CD14-positive monocyte (primary cell): Measurements from ENCODE around the gene SNAP91. TPM values are rescaled to one million over a fixed set of nuclear protein-coding genes. Genes with fewer than 3 reads are reported as not detected.

Experiments used
- DNase-seq, 3 donors: peaks; one replicate each; pipeline ENCODE4 v3.0.0-alpha.2; 2011 to 2022
- H2AFZ ChIP-seq: 2 replicates; pipeline ENCODE4 v1.6.0; 2012; ENCODE audit warnings: mild to moderate bottlenecking, low read depth, low read length, inconsistent platforms; ENCODE audit not compliant: insufficient read depth, poor library complexity, severe bottlenecking
- H3K27ac ChIP-seq, 2 donors: 1 replicate in 1 of 2; 2 replicates in 1 of 2; pipeline ENCODE4 v1.5.1; 2012 to 2013; ENCODE audit warnings: low read length in 2 of 2, control low read depth in 1 of 2, inconsistent platforms in 1 of 2, low read depth in 1 of 2, mild to moderate bottlenecking in 1 of 2
- H3K27me3 ChIP-seq, 2 donors: one replicate each; pipeline versions ENCODE4 v1.6.0 to v1.6.1; 2011 to 2013; ENCODE audit warnings: low read length in 2 of 2; ENCODE audit not compliant: control insufficient read depth in 2 of 2, insufficient read depth in 2 of 2
- H3K36me3 ChIP-seq, 2 donors: replicated peaks in 1 of 2; 1 replicate in 1 of 2; 2 replicates in 1 of 2; pipeline versions ENCODE4 v1.5.1 to v1.6.1; 2012 to 2013; ENCODE audit warnings: low read length in 2 of 2, control low read depth in 1 of 2, inconsistent platforms in 1 of 2, mild to moderate bottlenecking in 1 of 2; ENCODE audit not compliant: insufficient read depth in 2 of 2, control insufficient read depth in 1 of 2
- H3K4me1 ChIP-seq, 2 donors: 1 replicate in 1 of 2; 2 replicates in 1 of 2; pipeline versions ENCODE4 v1.5.1 to v1.6.1; 2012 to 2013; ENCODE audit warnings: low read length in 2 of 2, control low read depth in 1 of 2, inconsistent platforms in 1 of 2, mild to moderate bottlenecking in 1 of 2, moderate library complexity in 1 of 2; ENCODE audit not compliant: insufficient read depth in 2 of 2, control insufficient read depth in 1 of 2
- H3K4me2 ChIP-seq: replicated peaks from 2 replicates; pipeline ENCODE3; 2012; ENCODE audit warnings: low read length, moderate library complexity, mild to moderate bottlenecking; ENCODE audit not compliant: poor library complexity, severe bottlenecking; ENCODE audit errors: extremely low read depth
- H3K4me3 ChIP-seq, 3 experiments: fragments of 200-600 bp in 1 of 3; sonication (generic) in 1 of 3; replicated peaks in 1 of 3; 1 replicate in 2 of 3; 2 replicates in 1 of 3; pipeline ENCODE4 v1.5.1; 2011 to 2013; ENCODE audit warnings: low read length in 3 of 3, mild to moderate bottlenecking in 3 of 3, control low read depth in 2 of 3, low read depth in 2 of 3, inconsistent platforms in 1 of 3, moderate library complexity in 1 of 3
- H3K79me2 ChIP-seq: 2 replicates; pipeline ENCODE4 v1.6.0; 2012; ENCODE audit warnings: mild to moderate bottlenecking, control low read depth, inconsistent platforms, low read length, moderate library complexity; ENCODE audit not compliant: insufficient read depth
- H3K9ac ChIP-seq: 2 replicates; pipeline ENCODE4 v1.6.0; 2017; ENCODE audit warnings: low read length, mild to moderate bottlenecking; ENCODE audit not compliant: insufficient read depth, poor library complexity, severe bottlenecking
- H3K9me3 ChIP-seq, 2 donors: replicated peaks in 1 of 2; 1 replicate in 1 of 2; 2 replicates in 1 of 2; pipeline versions ENCODE4 v1.5.1 to v1.6.1; 2012 to 2013; ENCODE audit warnings: low read length in 2 of 2, control low read depth in 1 of 2; ENCODE audit not compliant: control insufficient read depth in 1 of 2, insufficient read depth in 1 of 2
- H4K20me1 ChIP-seq: 2 replicates; pipeline ENCODE4 v1.6.0; 2012; ENCODE audit warnings: mild to moderate bottlenecking, low read length, control low read depth, moderate library complexity; ENCODE audit not compliant: insufficient read depth
- H3K27ac Mint-ChIP-seq, 7 donors: one replicate each; pipeline ENCODE4 v1.8.0; 2020; ENCODE audit warnings: mild to moderate bottlenecking in 7 of 7, mixed read lengths in 7 of 7, moderate library complexity in 6 of 7, inconsistent platforms in 2 of 7
- H3K27me3 Mint-ChIP-seq, 3 donors: one replicate each; pipeline ENCODE4 v1.8.0; 2021 to 2022; ENCODE audit warnings: low read depth in 3 of 3, mild to moderate bottlenecking in 3 of 3, mixed read lengths in 3 of 3, moderate library complexity in 3 of 3, inconsistent platforms in 1 of 3
- H3K36me3 Mint-ChIP-seq, 2 donors: one replicate each; pipeline ENCODE4 v1.8.0; 2020; ENCODE audit warnings: mixed read lengths in 2 of 2, inconsistent platforms in 1 of 2, mild to moderate bottlenecking in 1 of 2
- H3K4me1 Mint-ChIP-seq: one replicate; pipeline ENCODE4 v1.8.0; 2020; ENCODE audit warnings: mild to moderate bottlenecking, mixed read lengths
- H3K4me3 Mint-ChIP-seq, 2 donors: one replicate each; pipeline ENCODE4 v1.8.0; 2020; ENCODE audit warnings: mild to moderate bottlenecking in 2 of 2, mixed read lengths in 2 of 2, moderate library complexity in 1 of 2
- H3K9me3 Mint-ChIP-seq, 7 donors: one replicate each; pipeline ENCODE4 v1.8.0; 2020 to 2022; ENCODE audit warnings: mixed read lengths in 7 of 7, mild to moderate bottlenecking in 6 of 7, moderate library complexity in 6 of 7, inconsistent platforms in 2 of 7
- CTCF ChIP-seq: fragments of 200-600 bp; IDR thresholded peaks from one replicate; pipeline ENCODE4 v1.8.0; 2022; ENCODE audit warnings: antibody characterized with exemption, mild to moderate bottlenecking
- WGBS: methylation state at CpG from one replicate; pipeline ENCODE4 v1.1.5; 2013; ENCODE audit warnings: missing lambda C conversion rate; ENCODE audit not compliant: insufficient coverage; 5-methylcytosine and 5-hydroxymethylcytosine counted together
- intact Hi-C, 2 donors: fragments of 100-400 bp; cut with micrococcal nuclease; formaldehyde crosslinking; loops; one replicate each; pipeline versions ENCODE4 v1.15.0 to v1.15.1; 2023
- polyA plus RNA-seq, 3 donors: library from polyadenylated mRNA; depleted of rRNA in 1 of 3; unstranded in 2 of 3; stranded (reverse) in 1 of 3; fragments of 300-500 nt in 2 of 3; fragments of >200 nt in 1 of 3; fragmentation: Illumina TruSeq in 2 of 3; gene quantifications; 1 replicate in 2 of 3; 2 replicates in 1 of 3; pipeline ENCODE4 v1.2.3, GENCODE V29; 2012 to 2021

Gene SNAP91
- polyA plus RNA-seq, 3 donors: not detected

DNA sequence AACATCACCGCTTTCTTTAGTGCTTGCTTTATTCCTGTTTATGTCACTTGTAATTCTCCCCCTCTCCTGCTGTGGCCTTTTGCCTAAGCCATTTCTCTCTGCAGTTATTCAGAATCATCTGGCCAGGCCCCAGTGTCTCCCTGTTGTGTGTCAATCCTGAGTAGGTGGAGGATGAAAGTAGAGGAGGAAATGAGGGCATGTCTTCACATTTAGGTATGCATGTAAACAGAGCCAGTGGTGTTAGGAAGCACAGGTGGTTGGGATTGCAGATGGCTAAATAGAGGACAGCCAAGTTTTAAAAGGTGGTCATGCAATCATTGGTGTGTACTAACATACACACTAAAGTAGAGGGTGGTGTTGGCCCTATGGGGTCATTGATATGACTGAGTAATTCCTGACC lies 191.4 kb downstream of the SNAP91 start:
- H3K4me3 ChIP-seq: no peak overlapping the region
- H2AFZ ChIP-seq: no peak overlapping the region
- H3K79me2 ChIP-seq: no peaks in the 10 kb centered on the region
- no peaks in the 10 kb centered on the region for H4K20me1 ChIP-seq
- peaks cover 2% of the 10 kb centered on the region for H3K4me1 Mint-ChIP-seq
- H3K27ac Mint-ChIP-seq: no peak overlapping the region
- peaks cover 0 to 2% (median 0%) of the 10 kb centered on the region in 7 donors for H3K9me3 Mint-ChIP-seq
- H3K4me3 Mint-ChIP-seq: no peak overlapping the region
- peaks cover 0 to 3% of the 10 kb centered on the region in 2 donors for H3K9me3 ChIP-seq
- H3K27me3 ChIP-seq: peaks cover 24 to 28% of the 10 kb centered on the region in 2 donors
- no peaks in the 10 kb centered on the region for H3K36me3 Mint-ChIP-seq
- no peak overlapping the region for H3K9ac ChIP-seq
- no peaks in the 10 kb centered on the region for H3K4me1 ChIP-seq
- H3K4me2 ChIP-seq: no peak overlapping the region
- no peak for TF ChIP-seq CTCF
- intact Hi-C loops: loop anchor here (10.0 kb wide), 1 partner anchor 293 kb away; no protein-coding TSS in a partner anchor
- H3K27ac ChIP-seq: no peak overlapping the region
- 100% methylated on average over 1 of the region's 1 CpG for WGBS
- H3K27me3 Mint-ChIP-seq: peaks cover 23 to 28% (median 26%) of the 10 kb centered on the region in 3 donors
- H3K36me3 ChIP-seq: no peaks in the 10 kb centered on the region
- no peak for DNase-seq

DNA sequence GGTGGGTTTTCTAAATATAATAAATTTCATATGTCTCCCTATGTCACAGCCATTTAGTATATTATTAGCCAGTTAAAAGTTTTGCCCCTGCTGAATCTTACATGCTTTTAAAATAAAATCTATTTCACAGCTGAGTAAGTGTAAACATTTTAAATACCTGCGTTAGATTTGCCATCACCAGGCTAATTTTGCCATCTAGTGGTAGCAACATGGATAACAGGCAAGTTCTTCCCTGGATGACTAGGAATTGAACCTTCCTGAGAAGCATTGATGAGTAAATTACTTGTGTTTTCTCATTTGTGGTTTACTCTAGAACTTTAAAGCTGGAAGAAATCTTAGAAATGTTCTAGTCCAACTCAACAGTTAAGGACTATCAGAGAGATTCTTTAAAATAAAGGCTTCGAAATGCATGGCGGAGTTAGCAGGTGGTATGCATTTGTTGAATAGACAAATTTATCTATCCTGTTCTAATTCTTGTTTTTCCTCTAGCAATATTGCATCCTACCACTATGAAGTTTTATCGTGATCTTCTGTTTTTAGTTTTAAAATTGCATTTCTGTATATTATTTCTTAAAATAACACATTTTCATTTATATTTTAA lies 193.9 kb downstream of the SNAP91 start:
- peaks cover 38 to 45% (median 42%) of the 10 kb centered on the region in 3 donors for H3K27me3 Mint-ChIP-seq
- DNase-seq: peak; percentile 26 to 62 (median 50)

More for the DNA sequence above, 193.9 kb downstream of the SNAP91 start:
- no peaks in the 10 kb centered on the region for H3K79me2 ChIP-seq
- no peak overlapping the region for H3K4me2 ChIP-seq
- TF ChIP-seq CTCF: peak; percentile 87
- Mint-ChIP-seq H3K9me3 (peaks cover 0 to 5% (median 0%) of the 10 kb centered on the region in 7 donors), H3K4me3 (no peak overlapping the region), H3K4me1 (peaks cover 10% of the 10 kb centered on the region), H3K27ac (no peak overlapping the region), H3K36me3 (no peaks in the 10 kb centered on the region)
- no CpG with 5 or more reads among the region's 4 CpGs for WGBS
- intact Hi-C loops: loop anchor here (10.0 kb wide), 1 partner anchor 290 kb away; no protein-coding TSS in a partner anchor
- H3K27me3 ChIP-seq: peaks cover 34 to 43% of the 10 kb centered on the region in 2 donors
- H3K27ac ChIP-seq: no peak overlapping the region
- H3K4me1 ChIP-seq: peaks cover 5 to 7% of the 10 kb centered on the region in 2 donors
- no peaks in the 10 kb centered on the region for H4K20me1 ChIP-seq
- H3K9ac ChIP-seq: no peak overlapping the region
- H2AFZ ChIP-seq: no peak overlapping the region
- no peak overlapping the region for H3K4me3 ChIP-seq
- H3K9me3 ChIP-seq: peaks cover 0 to 7% of the 10 kb centered on the region in 2 donors
- no peaks in the 10 kb centered on the region for H3K36me3 ChIP-seq
